Neuronal stem cell (in vitro differentiated cells): ENCODE results near the gene AQP2.
A peak's percentile ranks its signal among the peaks of the same experiment; 100 is the strongest.

ENCODE experiments used
- DNase-seq: peaks from one replicate; pipeline ENCODE4 v3.0.0-alpha.2; 2013; ENCODE audit warnings: low spot score
- H2AFZ ChIP-seq: one replicate; pipeline ENCODE4 v1.6.1; 2013; ENCODE audit warnings: mild to moderate bottlenecking, low read length, inconsistent platforms
- H2AK5ac ChIP-seq: 2 replicates; pipeline ENCODE4 v1.6.1; 2013; ENCODE audit warnings: low read depth, mild to moderate bottlenecking, inconsistent platforms, low read length, moderate library complexity, mixed read lengths
- H2BK120ac ChIP-seq: 2 replicates; pipeline ENCODE4 v1.6.1; 2013; ENCODE audit warnings: low read depth, mild to moderate bottlenecking, inconsistent platforms, low read length, moderate library complexity, mixed read lengths
- H2BK12ac ChIP-seq: one replicate; pipeline ENCODE4 v1.6.1; 2013; ENCODE audit warnings: low read length, inconsistent platforms
- H2BK15ac ChIP-seq: 2 replicates; pipeline ENCODE4 v1.6.1; 2013; ENCODE audit warnings: mild to moderate bottlenecking, low read length, inconsistent platforms, mixed read lengths
- H2BK5ac ChIP-seq: one replicate; pipeline ENCODE4 v1.6.1; 2013; ENCODE audit warnings: inconsistent platforms, mild to moderate bottlenecking, low read length, moderate library complexity
- H3K14ac ChIP-seq: one replicate; pipeline ENCODE4 v1.6.1; 2013; ENCODE audit warnings: low read length, inconsistent platforms
- H3K18ac ChIP-seq: 2 replicates; pipeline ENCODE4 v1.6.1; 2013; ENCODE audit warnings: low read length, inconsistent platforms
- H3K23ac ChIP-seq: 2 replicates; pipeline ENCODE4 v1.6.1; 2013; ENCODE audit warnings: low read depth, mild to moderate bottlenecking, mixed read lengths, low read length, inconsistent platforms; ENCODE audit not compliant: poor library complexity
- H3K27ac ChIP-seq: replicated peaks from 3 replicates; pipeline ENCODE4 v1.5.1; 2013; ENCODE audit warnings: low read length, inconsistent platforms
- H3K27me3 ChIP-seq, 3 experiments: 2 replicates each; pipeline ENCODE4 v1.6.1; 2013; ENCODE audit warnings: low read length in 3 of 3, mild to moderate bottlenecking in 2 of 3, inconsistent platforms in 1 of 3, low read depth in 1 of 3, mixed read lengths in 1 of 3, moderate library complexity in 1 of 3; ENCODE audit not compliant: control insufficient read depth in 3 of 3, insufficient read depth in 3 of 3
- H3K36me3 ChIP-seq, 2 donors: replicated peaks in 1 of 2; 2 replicates each; pipeline ENCODE4 v1.6.1; 2013; ENCODE audit warnings: low read length in 2 of 2; ENCODE audit not compliant: control insufficient read depth in 2 of 2, insufficient read depth in 2 of 2
- H3K4ac ChIP-seq: 2 replicates; pipeline ENCODE4 v1.6.1; 2013; ENCODE audit warnings: inconsistent platforms, mild to moderate bottlenecking, low read length, moderate library complexity
- H3K4me1 ChIP-seq, 2 donors: 1 replicate in 1 of 2; 2 replicates in 1 of 2; pipeline ENCODE4 v1.6.1; 2013; ENCODE audit warnings: low read length in 2 of 2, low read depth in 1 of 2; ENCODE audit not compliant: control insufficient read depth in 2 of 2, insufficient read depth in 1 of 2
- H3K4me2 ChIP-seq: one replicate; pipeline ENCODE4 v1.6.1; 2013; ENCODE audit warnings: mild to moderate bottlenecking, low read length, inconsistent platforms; ENCODE audit not compliant: insufficient read depth, poor library complexity, severe bottlenecking
- H3K4me3 ChIP-seq, 2 donors: 2 replicates each; pipeline ENCODE4 v1.5.1; 2013; ENCODE audit warnings: low read length in 2 of 2, mild to moderate bottlenecking in 2 of 2, inconsistent platforms in 1 of 2, moderate library complexity in 1 of 2
- H3K79me1 ChIP-seq: one replicate; pipeline ENCODE4 v1.6.1; 2013; ENCODE audit warnings: low read depth, mild to moderate bottlenecking, inconsistent platforms, low read length, moderate library complexity
- H3K9ac ChIP-seq: one replicate; pipeline ENCODE4 v1.6.1; 2013; ENCODE audit warnings: mild to moderate bottlenecking, low read depth, low read length, inconsistent platforms; ENCODE audit not compliant: poor library complexity
- H3K9me3 ChIP-seq, 2 donors: replicated peaks in 1 of 2; 2 replicates each; pipeline versions ENCODE3 to v1.6.1; 2013; ENCODE audit warnings: low read length in 2 of 2, mild to moderate bottlenecking in 2 of 2, inconsistent platforms in 1 of 2, low read depth in 1 of 2, mixed read lengths in 1 of 2, moderate library complexity in 1 of 2; ENCODE audit not compliant: control insufficient read depth in 2 of 2, insufficient read depth in 1 of 2
- H4K8ac ChIP-seq: one replicate; pipeline ENCODE4 v1.6.1; 2013; ENCODE audit warnings: low read depth, mild to moderate bottlenecking, inconsistent platforms, low read length, moderate library complexity
- H4K91ac ChIP-seq: one replicate; pipeline ENCODE4 v1.6.1; 2013; ENCODE audit warnings: low read length, low read depth, mild to moderate bottlenecking, inconsistent platforms; ENCODE audit not compliant: poor library complexity
- WGBS, 2 donors: extraction: QIAGEN DNeasy Blood & Tissue Kit; methylation state at CpG; one replicate each; pipeline ENCODE4 v1.1.7; 2013; ENCODE audit warnings: missing lambda C conversion rate in 2 of 2, mixed read lengths in 1 of 2; ENCODE audit not compliant: insufficient read length in 2 of 2, insufficient replicate concordance in 1 of 2; ENCODE audit errors: extremely low coverage in 2 of 2; 5-methylcytosine and 5-hydroxymethylcytosine counted together

The AQP2 gene

GRCh38 chr12:49965836-49966235 lies 15.3 kb downstream of the AQP2 start:
- Histone ChIP-seq H3K27me3 (peaks cover 7 to 40% (median 31%) of the 10 kb centered on the region in 3 experiments), H3K9me3 (no peaks in the 10 kb centered on the region), H2BK120ac (no peak overlapping the region), H3K4me2 (no peak overlapping the region), H3K27ac (no peak overlapping the region), H2BK12ac (no peak overlapping the region), H3K79me1 (no peaks in the 10 kb centered on the region), H4K91ac (no peak overlapping the region), H3K4me1 (peaks cover 14 to 17% of the 10 kb centered on the region in 2 donors), H4K8ac (no peak overlapping the region), H2BK15ac (peak overlapping the region; percentile 6), H3K9ac (peak overlapping the region; percentile 9), H3K14ac (no peak overlapping the region), H3K4me3 (no peak overlapping the region), H3K36me3 (no peaks in the 10 kb centered on the region), H3K4ac (no peak overlapping the region), H2AFZ (no peak overlapping the region), H2BK5ac (no peak overlapping the region), H3K18ac (no peak overlapping the region), H3K23ac (no peak overlapping the region), H2AK5ac (no peak overlapping the region)
- no peak for DNase-seq
- WGBS, 2 donors, result no CpG with 5 or more reads among the region's 6 CpGs

- Histone ChIP-seq H2AK5ac (peak overlapping the region; percentile 23), H4K8ac (no peak overlapping the region), H3K23ac (peak overlapping the region; percentile 49), H2AFZ (peak overlapping the region; percentile 91), H3K27ac (no peak overlapping the region), H3K4me1 (peaks cover 14 to 17% of the 10 kb centered on the region in 2 donors), H3K79me1 (no peaks in the 10 kb centered on the region), H3K14ac (peak overlapping the region; percentile 15), H2BK12ac (no peak overlapping the region), H3K9ac (no peak overlapping the region), H4K91ac (no peak overlapping the region), H3K36me3 (no peaks in the 10 kb centered on the region), H3K27me3 (peaks cover 0 to 46% (median 25%) of the 10 kb centered on the region in 3 experiments), H3K4me3 (no peak overlapping the region), H2BK15ac (no peak overlapping the region), H3K9me3 (no peaks in the 10 kb centered on the region), H3K18ac (peak overlapping the region; percentile 20), H2BK120ac (no peak overlapping the region), H2BK5ac (no peak overlapping the region), H3K4ac (no peak overlapping the region), H3K4me2 (no peak overlapping the region)
- DNase-seq, result no peak
- WGBS, 2 donors, result no CpG with 5 or more reads among the region's 16 CpGs
These were observed 16.0 kb downstream of the AQP2 start for GRCh38 chr12:49966511-49967041.

- H3K27me3 ChIP-seq, result peaks cover 0 to 48% (median 20%) of the 10 kb centered on the region in 3 experiments
These were observed 16.7 kb downstream of the AQP2 start for GRCh38 chr12:49967042-49967776.

GRCh38 chr12:49967777-49968250 lies 17.3 kb downstream of the AQP2 start:
- Histone ChIP-seq H2BK15ac (peak overlapping the region; percentile 42), H3K9ac (peak overlapping the region; percentile 73), H4K8ac (no peak overlapping the region), H2AFZ (peak overlapping the region; percentile 91), H3K36me3 (no peaks in the 10 kb centered on the region), H3K27ac (no peak overlapping the region), H2AK5ac (peak overlapping the region; percentile 40), H2BK120ac (no peak overlapping the region), H3K23ac (no peak overlapping the region), H2BK5ac (no peak overlapping the region), H3K4me2 (peak overlapping the region; percentile 58), H3K18ac (peak overlapping the region; percentile 89), H3K79me1 (peaks cover 2% of the 10 kb centered on the region), H2BK12ac (no peak overlapping the region), H3K4ac (no peak overlapping the region), H3K4me3 (peak overlapping the region; percentile 24 to 42), H3K4me1 (peaks cover 10 to 16% of the 10 kb centered on the region in 2 donors), H3K27me3 (peaks cover 0 to 48% (median 20%) of the 10 kb centered on the region in 3 experiments), H3K14ac (peak overlapping the region; percentile 22), H3K9me3 (no peaks in the 10 kb centered on the region), H4K91ac (no peak overlapping the region)
- no peak for DNase-seq
- no CpG with 5 or more reads among the region's 15 CpGs for WGBS, 2 donors

More at GRCh38 chr12:49967042-49967776, 16.7 kb downstream of the AQP2 start:
- no peak overlapping the region for H4K8ac ChIP-seq
- H2BK5ac ChIP-seq, result peak overlapping the region; percentile 14
- no peaks in the 10 kb centered on the region for H3K79me1 ChIP-seq
- peak overlapping the region; percentile 73 for H3K9ac ChIP-seq
- no peak overlapping the region for H2BK120ac ChIP-seq
- H3K9me3 ChIP-seq, result no peaks in the 10 kb centered on the region
- H3K4me1 ChIP-seq, result peaks cover 14 to 17% of the 10 kb centered on the region in 2 donors
- peak overlapping the region; percentile 58 for H3K4me2 ChIP-seq
- H3K4ac ChIP-seq, result no peak overlapping the region
- H2AK5ac ChIP-seq, result peak overlapping the region; percentile 40
- H3K27ac ChIP-seq, result no peak overlapping the region
- H2AFZ ChIP-seq, result peak overlapping the region; percentile 91
- peak overlapping the region; percentile 49 for H3K23ac ChIP-seq
- no peaks in the 10 kb centered on the region for H3K36me3 ChIP-seq
- H3K14ac ChIP-seq, result peak overlapping the region; percentile 73
- H4K91ac ChIP-seq, result no peak overlapping the region
- H3K18ac ChIP-seq, result peak overlapping the region; percentile 95
- peak; percentile 84 for DNase-seq
- peak overlapping the region; percentile 24 to 42 for H3K4me3 ChIP-seq
- peak overlapping the region; percentile 42 for H2BK15ac ChIP-seq
- no peak overlapping the region for H2BK12ac ChIP-seq
- WGBS, 2 donors, result no CpG with 5 or more reads among the region's 40 CpGs
